ENCODE results near the gene GTF3C1. TPM values are rescaled to one million over a fixed set of nuclear protein-coding genes. Genes with fewer than 3 reads are reported as not detected.

Gene GTF3C1
- total and polyA plus RNA-seq, 2 of the 13 experiments (the other 11 are each of a cell fraction or from before 2014, with no cell fraction given), result 29.2 to 72.7 TPM

- Histone ChIP-seq H4K20me1 (ENCODE audit: insufficient read depth, low read length) (no peaks in the 10 kb centered on the region), H3K4me3 (replicated peaks in 1 of 3; ENCODE audit: insufficient read depth in 1 of 3, low read depth in 2 of 3, low read length in 3 of 3) (no peak overlapping the region), H3K4me1 (ENCODE audit: insufficient read depth, low read length) (peaks cover 29% of the 10 kb centered on the region), H3K27me3 (ENCODE audit: control insufficient read depth in 1 of 2, insufficient read depth in 2 of 2, low read length in 2 of 2) (no peaks in the 10 kb centered on the region), H3K36me3 (replicated peaks in 1 of 2; ENCODE audit: control insufficient read depth in 1 of 2, insufficient read depth in 2 of 2, low read length in 2 of 2) (peaks cover 70 to 97% of the 10 kb centered on the region in 2 experiments), H3K4me2 (ENCODE audit: low read depth, low read length) (peak overlapping the region; percentile 6; the same call in 1 of the 2 replicates), H3K9me3 (ENCODE audit: low read length) (no peaks in the 10 kb centered on the region), H3K9ac (ENCODE audit: insufficient read depth, low read depth, low read length) (no peak overlapping the region), H2AFZ (ENCODE audit: low read length) (no peak overlapping the region), H3K79me2 (ENCODE audit: insufficient read depth, low read length) (no peaks in the 10 kb centered on the region), H3K27ac (ENCODE audit: extremely low read length, insufficient read depth, low read length) (peak overlapping the region; percentile 3)
- ATAC-seq, result no peak
- TF ChIP-seq TFE3 (CRISPR knock-in tag; IDR thresholded peaks at IDR 0.05) (no peak), ZNF18 (CRISPR knock-in tag; IDR thresholded peaks at IDR 0.05; ENCODE audit: insufficient replicate concordance) (no peak), HINFP (CRISPR knock-in tag; IDR thresholded peaks at IDR 0.05; ENCODE audit: low read depth) (no peak), ZMAT3 (CRISPR knock-in tag; conservative IDR thresholded peaks at IDR 0.05) (no peak), NR3C1 (CRISPR knock-in tag; IDR thresholded peaks at IDR 0.05) (no peak), KDM5A (IDR thresholded peaks at IDR 0.05; ENCODE audit: borderline replicate concordance, low read length) (no peak), ZNF251 (CRISPR knock-in tag; IDR thresholded peaks at IDR 0.05) (no peak)
- no TSS peak for BruUV-seq (replicated peaks)
- ChIA-PET CTCF (ENCODE audit: low intra/inter-chr PET ratio, low total read pairs) (no interaction called here), POLR2A (no interaction called here)
- no peak for FAIRE-seq
- intact Hi-C loops (cut with micrococcal nuclease; ENCODE audit: unreplicated experiment), result no loop called here
- 97% methylated on average over 15 of the region's 15 CpGs for WGBS (ENCODE audit: low lambda C conversion rate)
- DNase-seq (ENCODE audit: low spot score), result no peak
- in situ Hi-C loops (cut with HindIII; ENCODE audit: extremely low pct_ligation_motif_present, low pct_unique_long_range_greater_than_20kb), result no loop called here
These were observed 77.4 kb downstream of the GTF3C1 start for GRCh38 chr16:27472091-27473020.

All from HepG2 (cell line).